ENCODE measurements around the gene UGT1A10.

UGT1A10 gene

DNA sequence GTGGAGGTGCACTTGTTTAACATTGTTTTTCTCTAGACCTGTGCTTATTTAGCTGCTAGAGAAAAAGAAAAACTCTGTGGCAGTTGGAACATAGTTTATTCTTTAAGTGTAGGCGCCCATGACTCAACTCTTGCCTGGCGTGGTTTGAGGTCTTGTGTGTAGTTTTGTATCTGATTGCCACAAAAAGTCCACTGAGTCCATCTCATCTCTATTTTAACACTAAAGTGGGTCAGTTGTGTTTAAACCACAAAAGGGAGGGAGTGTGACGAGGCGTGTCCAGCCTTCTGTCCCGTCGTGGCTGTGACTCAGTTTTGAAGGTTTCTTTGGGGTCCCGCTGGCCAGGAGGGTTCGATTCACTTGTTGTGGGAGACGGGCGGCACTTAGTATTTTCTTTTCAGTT is 20.2 kb downstream of the UGT1A10 start:
- DNase-seq = no peak

DNA sequence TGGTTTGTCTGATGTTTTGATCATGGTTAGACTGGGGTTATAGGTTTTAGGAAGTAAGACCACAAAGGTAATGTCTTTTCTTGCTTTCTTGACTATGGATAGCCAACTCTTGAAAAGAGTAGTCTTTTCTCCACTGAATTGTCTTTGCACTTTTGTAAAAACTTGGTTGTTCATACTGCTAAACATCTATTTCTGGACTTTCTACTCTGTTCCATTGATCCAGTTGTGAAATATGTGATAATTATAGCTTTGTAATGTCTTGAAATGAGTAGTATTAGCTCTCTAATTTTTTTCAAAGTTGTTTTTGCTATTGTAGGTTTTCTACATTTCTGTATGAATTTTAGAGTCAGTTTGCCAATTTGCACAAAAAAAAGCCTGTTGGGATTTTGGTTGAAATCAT is 22.4 kb downstream of the UGT1A10 start:
- no peak for DNase-seq

GRCh38 chr2:233663911-233664310 is 27.7 kb downstream of the UGT1A10 start:
- DNase-seq = no peak

DNA sequence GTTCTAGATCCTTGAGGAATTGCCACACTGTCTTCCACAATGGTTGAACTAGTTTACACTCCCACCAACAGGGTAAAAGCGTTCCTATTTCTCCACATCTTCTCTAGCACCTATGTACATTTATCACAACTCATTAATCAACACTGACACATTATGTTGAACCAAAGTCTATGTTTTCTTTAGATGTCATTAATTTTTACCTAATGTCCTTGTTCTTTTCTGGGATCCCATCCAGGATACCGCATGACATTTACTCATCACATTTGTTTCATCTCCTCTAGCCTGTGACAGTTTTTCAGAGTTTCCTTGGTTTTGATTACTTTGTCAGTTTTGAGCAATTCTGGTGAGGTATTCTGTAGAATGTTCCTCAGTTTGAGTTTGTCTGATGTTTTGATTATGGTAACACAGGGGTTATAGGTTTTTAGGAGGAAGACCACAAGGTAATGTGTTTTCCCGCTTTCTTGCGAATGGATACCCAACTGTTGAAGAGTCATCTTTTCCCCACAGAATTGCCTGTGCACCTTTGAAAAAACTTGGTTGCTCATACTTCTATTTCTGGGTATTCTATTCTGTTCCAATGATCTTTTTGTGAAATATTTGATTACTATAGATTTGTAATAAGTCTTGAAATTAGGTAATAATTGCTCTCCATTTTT is 32.5 kb downstream of the UGT1A10 start:
- no peak for DNase-seq

DNA sequence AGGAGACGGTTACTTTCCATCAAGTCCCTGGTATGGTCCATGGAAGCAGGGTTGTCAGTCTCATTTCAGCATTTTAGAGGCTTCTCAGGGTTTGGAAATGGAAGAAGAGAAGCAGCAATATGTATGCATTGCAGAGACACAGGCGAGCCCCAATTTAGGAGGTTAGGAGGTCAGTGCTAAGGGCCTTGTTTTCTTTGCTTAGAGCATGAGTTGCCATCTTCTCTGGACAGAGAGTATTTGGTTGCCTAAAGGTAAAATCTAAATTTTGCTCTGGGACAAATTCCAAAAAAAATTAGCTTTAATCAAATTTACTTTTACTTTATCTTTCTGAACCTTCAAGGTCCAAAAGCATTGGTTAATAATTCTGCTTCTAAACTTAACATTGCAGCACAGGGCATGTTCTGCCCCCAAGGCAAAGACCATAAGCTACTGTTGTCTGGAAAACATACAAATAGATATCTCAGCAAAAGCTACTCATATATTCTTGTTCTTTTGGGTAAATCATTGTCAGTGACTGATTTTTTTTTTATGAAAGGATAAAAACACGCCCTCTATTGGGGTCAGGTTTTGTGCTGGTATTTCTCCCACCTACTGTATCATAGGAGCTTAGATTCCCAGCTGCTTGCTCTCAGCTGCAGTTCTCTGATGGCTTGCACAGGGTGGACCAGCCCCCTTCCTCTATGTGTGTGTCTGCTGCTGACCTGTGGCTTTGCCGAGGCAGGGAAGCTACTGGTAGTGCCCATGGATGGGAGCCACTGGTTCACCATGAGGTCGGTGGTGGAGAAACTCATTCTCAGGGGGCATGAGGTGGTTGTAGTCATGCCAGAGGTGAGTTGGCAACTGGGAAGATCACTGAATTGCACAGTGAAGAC is 35.3 kb downstream of the UGT1A10 start, which contains the start of gene UGT1A9:
Gene UGT1A9 (plus strand): TSS at position 609 of the 872 bp plus-strand sequence. CDS start 37 bp downstream, at position 646.
- no peak for DNase-seq

DNA sequence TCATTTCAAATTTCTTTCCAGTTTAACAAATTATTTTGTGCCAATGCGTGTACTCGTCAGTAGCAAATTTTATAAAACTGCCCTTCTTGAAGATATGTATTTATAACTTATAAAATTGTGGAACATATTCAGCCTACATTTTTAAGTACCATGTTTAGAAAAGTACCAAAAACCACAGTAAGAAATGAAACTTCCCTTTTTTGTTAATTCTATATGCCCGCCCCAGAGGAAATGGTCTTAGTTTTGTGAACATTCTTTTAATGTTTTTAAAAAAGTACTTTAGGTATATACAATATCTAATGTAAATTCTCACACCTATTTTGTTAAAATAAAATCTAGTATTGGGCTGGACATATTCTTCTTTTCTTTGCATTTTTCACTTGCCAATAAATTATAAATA is 36.6 kb downstream of the UGT1A10 start:
- no peak for DNase-seq

GRCh38 chr2:233673896-233674295 is 37.6 kb downstream of the UGT1A10 start:
- DNase-seq = no peak

DNA sequence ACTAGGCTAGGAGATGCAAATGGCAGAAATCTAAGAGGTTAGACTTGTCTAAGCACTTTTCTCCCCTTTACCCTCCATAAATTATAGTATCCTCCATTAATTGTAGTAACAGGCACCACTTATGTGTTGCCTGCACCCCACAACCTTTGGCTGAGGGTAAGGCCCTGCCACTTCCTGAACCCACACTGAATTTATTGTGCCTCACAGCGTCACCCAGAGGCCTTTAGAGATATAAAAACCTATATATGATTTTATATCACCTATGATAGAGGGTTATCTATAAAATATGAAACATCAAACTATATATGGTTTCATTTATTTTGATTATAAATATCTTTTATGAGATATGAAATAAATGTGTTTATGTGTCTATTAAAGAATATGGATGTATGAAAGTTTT is 38.1 kb downstream of the UGT1A10 start:
- DNase-seq = no peak

DNA sequence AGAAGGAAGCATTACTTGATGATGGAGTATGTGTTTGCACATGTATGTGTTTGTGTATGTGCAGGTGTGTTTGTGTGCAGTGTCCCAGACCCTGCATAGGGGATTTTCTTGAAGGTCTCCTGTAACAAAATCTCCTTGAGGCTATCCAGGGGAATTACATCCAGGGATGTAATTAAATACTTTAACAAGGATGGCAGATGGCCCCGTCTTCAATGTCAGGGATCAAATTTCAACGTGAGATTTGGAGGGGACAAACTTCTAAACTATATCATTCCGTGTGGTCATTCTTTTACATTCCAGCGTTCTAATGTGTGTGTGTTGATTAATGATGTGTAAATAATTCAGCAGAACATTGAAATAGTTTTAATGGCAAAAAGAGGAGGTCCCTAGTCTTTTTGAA is 38.7 kb downstream of the UGT1A10 start:
- peak in 1 of 2 experiments; percentile 6 for DNase-seq

- DNase-seq = no peak
Observed at GRCh38 chr2:233676046-233676445, 39.8 kb downstream of the UGT1A10 start.

GRCh38 chr2:233679196-233679595 is 42.9 kb downstream of the UGT1A10 start:
- DNase-seq = no peak

- DNase-seq = no peak
Observed at GRCh38 chr2:233680361-233681045, 44.3 kb downstream of the UGT1A10 start.

GRCh38 chr2:233681521-233682099 is 45.4 kb downstream of the UGT1A10 start, which contains the start of gene UGT1A7:
UGT1A7 (plus strand) TSS chr2:233681901; CDS start chr2:233681938, 37 bp downstream.
- DNase-seq = no peak

DNA sequence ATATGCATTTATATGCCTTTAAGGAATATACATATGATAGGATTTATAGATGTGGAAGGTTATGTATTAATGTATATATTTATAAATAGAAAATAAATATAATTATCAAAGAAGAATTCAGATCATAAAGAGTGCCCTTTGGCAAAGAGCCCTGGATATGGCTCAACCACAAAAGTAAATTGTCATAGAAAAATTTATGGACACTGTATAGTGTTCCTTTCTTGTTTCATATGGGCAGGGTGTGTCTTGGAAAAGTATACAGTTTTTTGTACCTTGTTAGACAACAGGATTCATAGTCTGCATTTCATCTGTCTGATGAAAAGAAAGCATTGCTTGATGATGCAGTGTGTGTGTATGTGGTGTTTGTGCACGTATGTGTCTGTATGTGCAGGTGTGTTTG is 48.4 kb downstream of the UGT1A10 start:
- DNase-seq = no peak

GRCh38 chr2:233686928-233687327 is 50.7 kb downstream of the UGT1A10 start:
- no peak for DNase-seq

DNA sequence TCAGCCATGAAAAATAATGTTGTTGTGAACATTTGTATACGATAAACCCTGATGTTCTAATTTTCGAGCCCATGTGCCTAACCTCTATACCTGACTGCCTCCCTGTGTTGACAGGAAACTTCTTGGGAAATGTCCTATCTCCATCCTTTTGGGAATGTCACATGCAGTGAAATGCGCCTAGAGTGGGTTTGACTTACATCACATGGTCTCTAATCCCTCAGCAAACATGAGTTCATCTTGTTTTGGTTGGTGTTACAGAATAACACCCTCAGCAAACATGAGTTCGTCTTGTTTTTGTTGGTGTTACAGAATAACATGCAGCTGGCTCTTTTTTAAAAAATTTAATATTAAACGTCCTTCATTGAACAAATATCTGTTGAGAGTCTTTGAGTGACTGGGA is 52.1 kb downstream of the UGT1A10 start:
- DNase-seq = no peak

GRCh38 chr2:233689031-233689430 is 52.8 kb downstream of the UGT1A10 start:
- DNase-seq = no peak

DNA sequence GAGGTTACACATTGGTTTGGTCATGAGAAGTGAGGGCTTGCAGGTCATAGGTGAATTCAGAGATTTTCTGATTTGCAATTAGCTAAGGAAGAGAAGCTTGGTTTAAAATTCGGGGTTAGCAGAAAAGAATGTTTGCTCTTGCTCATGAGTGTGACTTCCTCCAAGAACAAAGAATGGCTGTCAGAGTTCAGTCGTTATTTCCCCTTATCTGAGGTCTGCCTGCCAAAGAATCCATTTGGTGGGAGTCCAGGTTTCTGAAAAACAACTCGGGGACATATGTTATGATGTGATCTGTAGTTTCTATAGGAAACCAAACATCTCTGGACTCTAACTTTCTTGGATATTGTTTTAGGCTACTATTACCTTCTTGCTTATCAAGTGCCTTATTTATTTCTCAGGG is 53.3 kb downstream of the UGT1A10 start:
- DNase-seq = no peak

- no peak for DNase-seq
Observed at GRCh38 chr2:233690444-233690843, 54.2 kb downstream of the UGT1A10 start.

GRCh38 chr2:233691443-233692433 is 55.5 kb downstream of the UGT1A10 start:
- peak; percentile 57 to 78 for DNase-seq

GRCh38 chr2:233692648-233693047 is 56.4 kb downstream of the UGT1A10 start, which contains the start of gene UGT1A6:
UGT1A6 (plus strand) TSS chr2:233692890; CDS start chr2:233693005, 115 bp downstream.
- no peak for DNase-seq

- no peak for DNase-seq
Observed at GRCh38 chr2:233693963-233694362, 57.7 kb downstream of the UGT1A10 start.

Data from NCI-H526 (cell line).